Measurements from ENCODE around the gene NHLRC1. TPM values are rescaled to one million over a fixed set of nuclear protein-coding genes. Genes with fewer than 3 reads are reported as not detected.

NHLRC1 gene
- total RNA-seq, 4 donors from 2014 or later: 0.54 to 0.93 (median 0.67) TPM

DNA sequence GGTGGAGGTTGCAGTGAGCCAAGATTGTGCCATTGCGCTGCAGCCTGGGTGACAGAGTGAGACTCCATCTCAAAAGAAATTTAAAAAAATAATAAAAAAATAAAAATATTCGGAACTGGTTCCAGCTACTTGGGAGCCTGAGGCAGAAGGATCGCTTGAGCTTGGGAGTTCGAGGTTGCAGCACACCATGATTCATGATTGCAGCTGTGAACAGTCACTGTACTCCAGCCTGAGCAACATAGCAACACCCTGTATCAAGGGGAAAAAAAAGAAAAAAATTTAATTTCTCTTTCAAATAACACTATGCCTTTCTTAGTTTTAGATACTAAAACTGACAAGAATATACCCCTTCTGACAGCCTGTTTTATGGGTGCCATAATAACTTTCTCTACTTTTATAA, 43.3 kb upstream of the NHLRC1 start:
- TF ChIP-seq, protein P1, sequence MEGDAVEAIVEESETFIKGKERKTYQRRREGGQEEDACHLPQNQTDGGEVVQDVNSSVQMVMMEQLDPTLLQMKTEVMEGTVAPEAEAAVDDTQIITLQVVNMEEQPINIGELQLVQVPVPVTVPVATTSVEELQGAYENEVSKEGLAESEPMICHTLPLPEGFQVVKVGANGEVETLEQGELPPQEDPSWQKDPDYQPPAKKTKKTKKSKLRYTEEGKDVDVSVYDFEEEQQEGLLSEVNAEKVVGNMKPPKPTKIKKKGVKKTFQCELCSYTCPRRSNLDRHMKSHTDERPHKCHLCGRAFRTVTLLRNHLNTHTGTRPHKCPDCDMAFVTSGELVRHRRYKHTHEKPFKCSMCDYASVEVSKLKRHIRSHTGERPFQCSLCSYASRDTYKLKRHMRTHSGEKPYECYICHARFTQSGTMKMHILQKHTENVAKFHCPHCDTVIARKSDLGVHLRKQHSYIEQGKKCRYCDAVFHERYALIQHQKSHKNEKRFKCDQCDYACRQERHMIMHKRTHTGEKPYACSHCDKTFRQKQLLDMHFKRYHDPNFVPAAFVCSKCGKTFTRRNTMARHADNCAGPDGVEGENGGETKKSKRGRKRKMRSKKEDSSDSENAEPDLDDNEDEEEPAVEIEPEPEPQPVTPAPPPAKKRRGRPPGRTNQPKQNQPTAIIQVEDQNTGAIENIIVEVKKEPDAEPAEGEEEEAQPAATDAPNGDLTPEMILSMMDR (IDR thresholded peaks at IDR 0.05): no peak
- TF ChIP-seq EP300 (IDR thresholded peaks at IDR 0.05): no peak
- no peak for TF ChIP-seq POLR2A (IDR thresholded peaks at IDR 0.05)
- TF ChIP-seq POLR2AphosphoS5 (IDR thresholded peaks at IDR 0.05): no peak
- 96 to 100% methylated on average over 3 to 4 of the region's 4 CpGs for WGBS, 2 donors (ENCODE audit: low coverage in 1 of 2)
- H3K27ac ChIP-seq: no peak overlapping the region
- peaks cover 0 to 95% of the 10 kb centered on the region in 2 donors for H3K36me3 ChIP-seq
- H3K4me1 ChIP-seq: no peaks in the 10 kb centered on the region
- no peak for ATAC-seq
- no peaks in the 10 kb centered on the region for H3K27me3 ChIP-seq
- H3K4me3 ChIP-seq: no peak overlapping the region
- no peaks in the 10 kb centered on the region for H3K9me3 ChIP-seq

DNA sequence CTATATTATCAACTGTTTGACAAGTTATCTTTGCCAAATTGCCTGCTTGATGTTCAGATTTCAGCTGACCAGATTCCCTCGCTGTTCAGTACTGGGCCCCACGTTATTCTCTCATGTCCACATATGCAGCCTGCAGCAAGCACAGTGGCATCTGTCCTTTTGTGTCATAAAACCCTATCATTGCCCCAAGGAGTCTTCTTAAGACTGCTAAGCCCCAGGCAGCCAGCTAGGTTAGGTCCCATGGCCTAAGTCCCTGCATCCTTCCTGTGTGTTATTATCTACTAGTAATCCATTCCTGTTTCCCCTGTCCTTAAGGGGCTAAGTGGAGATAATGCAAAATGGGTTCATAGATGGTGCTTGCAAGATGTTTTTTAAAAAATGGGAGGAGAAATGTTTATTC, 39.9 kb upstream of the NHLRC1 start:
- WGBS, 2 donors (ENCODE audit: low coverage in 1 of 2): 85 to 96% methylated on average over 2 of the region's 2 CpGs
- peaks cover 0 to 73% of the 10 kb centered on the region in 2 donors for H3K36me3 ChIP-seq
- TF ChIP-seq POLR2AphosphoS5 (IDR thresholded peaks at IDR 0.05): no peak
- TF ChIP-seq EP300 (IDR thresholded peaks at IDR 0.05): no peak
- TF ChIP-seq POLR2A (IDR thresholded peaks at IDR 0.05): no peak
- TF ChIP-seq, protein P1 (IDR thresholded peaks at IDR 0.05): no peak
- no peak overlapping the region for H3K27ac ChIP-seq
- H3K9me3 ChIP-seq: no peaks in the 10 kb centered on the region
- H3K27me3 ChIP-seq: no peaks in the 10 kb centered on the region
- H3K4me1 ChIP-seq: no peaks in the 10 kb centered on the region
- ATAC-seq: no peak
- H3K4me3 ChIP-seq: no peak overlapping the region

DNA sequence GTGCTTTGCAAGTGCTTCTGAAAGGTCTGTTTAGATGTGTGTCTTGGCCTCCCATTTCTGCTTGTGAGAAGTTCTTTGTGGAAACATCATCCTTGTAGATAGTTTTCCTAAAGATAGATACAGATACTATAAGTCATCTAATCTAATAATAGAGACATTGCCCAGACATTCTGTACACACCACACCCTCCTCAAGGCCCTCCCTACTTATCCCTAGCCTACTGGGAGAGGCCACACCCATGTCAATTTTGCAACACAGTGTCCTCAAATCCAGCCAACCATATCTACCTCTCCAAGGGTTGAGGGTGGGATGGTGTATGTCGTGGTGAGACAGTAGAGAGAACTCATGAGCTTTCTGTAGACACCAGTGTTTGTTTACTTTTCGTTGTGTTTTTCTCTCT, 39.0 kb upstream of the NHLRC1 start:
- ATAC-seq: peak; percentile 55
- H3K27ac ChIP-seq: peak overlapping the region in 1 of 4 donors; percentile 28
- peaks cover 0 to 64% of the 10 kb centered on the region in 2 donors for H3K36me3 ChIP-seq
- no peaks in the 10 kb centered on the region for H3K9me3 ChIP-seq
- WGBS, 2 donors (ENCODE audit: low coverage in 1 of 2): 94% methylated on average over 2 of the region's 2 CpGs; no CpG with 5 or more reads in 1 of the 2 donors
- peaks cover 0 to 3% (median 0%) of the 10 kb centered on the region in 3 donors for H3K4me1 ChIP-seq
- H3K27me3 ChIP-seq: no peaks in the 10 kb centered on the region
- TF ChIP-seq POLR2AphosphoS5 (IDR thresholded peaks at IDR 0.05): no peak
- no peak for TF ChIP-seq POLR2A (IDR thresholded peaks at IDR 0.05)
- TF ChIP-seq EP300 (IDR thresholded peaks at IDR 0.05): no peak
- TF ChIP-seq, protein P1 (IDR thresholded peaks at IDR 0.05): no peak
- H3K4me3 ChIP-seq: no peak overlapping the region

DNA sequence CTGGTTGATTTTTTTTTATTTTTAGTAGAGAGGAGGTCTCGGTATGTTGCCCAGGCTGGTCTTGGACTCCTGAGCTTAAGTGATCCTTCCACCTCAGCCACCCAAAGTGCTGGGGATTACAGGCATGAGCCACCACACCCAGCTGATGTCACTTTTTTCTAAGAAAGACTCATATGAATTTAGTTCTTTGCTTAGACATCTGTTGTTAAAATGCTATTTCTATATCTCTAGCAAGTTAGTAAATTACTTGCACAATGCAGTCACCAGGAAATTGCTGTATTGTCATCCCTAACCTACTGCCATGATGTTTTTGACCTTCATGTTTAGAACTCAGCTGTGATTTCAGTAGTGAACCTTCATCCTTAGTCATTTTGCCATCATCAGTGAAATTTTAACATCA, 38.4 kb upstream of the NHLRC1 start:
- Histone ChIP-seq H3K27ac (peak overlapping the region in 1 of 4 donors; percentile 28), H3K9me3 (no peaks in the 10 kb centered on the region), H3K4me1 (peaks cover 0 to 8% (median 4%) of the 10 kb centered on the region in 3 donors), H3K27me3 (no peaks in the 10 kb centered on the region), H3K36me3 (peaks cover 0 to 58% of the 10 kb centered on the region in 2 donors), H3K4me3 (no peak overlapping the region)
- no peak for ATAC-seq
- TF ChIP-seq EP300 (IDR thresholded peaks at IDR 0.05) (no peak), POLR2A (IDR thresholded peaks at IDR 0.05) (no peak), POLR2AphosphoS5 (IDR thresholded peaks at IDR 0.05) (no peak)
- TF ChIP-seq, protein P1 (IDR thresholded peaks at IDR 0.05): no peak
- WGBS, 2 donors (ENCODE audit: low coverage in 1 of 2): 60 to 75% methylated on average over 1 of the region's 1 CpG

DNA sequence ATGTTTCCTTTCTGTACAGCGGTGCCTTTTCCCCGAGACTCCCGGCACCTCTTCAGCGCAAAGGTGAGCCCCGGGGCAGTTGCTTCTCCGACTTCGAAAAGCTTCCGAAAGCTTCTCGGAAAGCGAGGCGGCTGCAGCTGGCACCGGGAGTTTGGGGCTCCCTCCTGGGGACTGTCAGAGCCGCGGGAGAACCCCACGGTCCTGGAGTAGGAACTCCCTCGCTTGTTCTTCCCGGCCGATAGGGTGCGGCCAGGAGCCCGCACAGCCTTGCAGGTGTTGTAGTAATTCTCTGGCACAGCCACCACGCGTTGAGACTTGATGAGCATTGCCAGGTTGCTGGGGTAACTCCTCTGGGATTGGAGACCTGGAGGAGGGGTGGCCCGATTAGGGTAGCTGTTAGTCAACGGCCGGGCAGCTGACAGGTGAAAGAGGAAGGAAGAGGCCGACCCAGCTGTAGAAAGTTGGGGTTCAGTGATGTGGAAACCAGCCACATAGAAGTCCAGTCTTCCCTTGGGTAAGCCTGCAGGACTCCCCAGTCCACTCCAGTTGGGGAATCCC, 33.5 kb upstream of the NHLRC1 start:
- peaks cover 0 to 11% of the 10 kb centered on the region in 2 donors for H3K36me3 ChIP-seq
- no peak for ATAC-seq
- 3 to 18% methylated on average over 2 to 8 of the region's 26 CpGs for WGBS, 2 donors (ENCODE audit: low coverage in 1 of 2)
- peak overlapping the region; percentile 68 to 98 for H3K4me3 ChIP-seq
- H3K9me3 ChIP-seq: no peaks in the 10 kb centered on the region
- peaks cover 0 to 24% (median 4%) of the 10 kb centered on the region in 3 donors for H3K4me1 ChIP-seq
- H3K27ac ChIP-seq: peak overlapping the region in 3 of 4 donors; percentile 87 to 90 (median 89)
- H3K27me3 ChIP-seq: no peaks in the 10 kb centered on the region
- TF ChIP-seq EP300 (IDR thresholded peaks at IDR 0.05) (no peak), POLR2AphosphoS5 (IDR thresholded peaks at IDR 0.05) (no peak), POLR2A (IDR thresholded peaks at IDR 0.05) (no peak)
- TF ChIP-seq, protein P1 (IDR thresholded peaks at IDR 0.05): peak in 1 of 4 experiments; percentile 8

Data from gastroesophageal sphincter (tissue), 4 donors.